K562 (cell line): ENCODE data around the gene PXN. TPM values are rescaled to one million over a fixed set of nuclear protein-coding genes. Genes with fewer than 3 reads are reported as not detected.

ENCODE experiments used
- BDP1 ChIP-seq: IDR thresholded peaks from 3 replicates; pipeline ENCODE4 v1.6.1; 2011; ENCODE audit not compliant: insufficient read length, insufficient read depth
- CEBPG ChIP-seq, 3 experiments: fragments of 200-800 bp in 1 of 3; sonication (Bioruptor generic) in 1 of 3; sonication (generic) in 1 of 3; formaldehyde crosslinking in 1 of 3; IDR thresholded peaks in 2 of 3; conservative IDR thresholded peaks in 1 of 3; 2 replicates each; pipeline versions ENCODE4 v1.6.1 to v1.8.0; 2016 to 2022; ENCODE audit warnings: missing compliant biosample characterization in 2 of 3, missing genetic modification characterization in 2 of 3, mild to moderate bottlenecking in 1 of 3, missing genetic modification reagents in 1 of 3
- GTF2A2 ChIP-seq: IDR thresholded peaks from 2 replicates; pipeline ENCODE4 v1.6.1; 2016; ENCODE audit warnings: mild to moderate bottlenecking, missing genetic modification characterization, missing compliant biosample characterization
- IRF2 ChIP-seq: sonication (generic); formaldehyde crosslinking; IDR thresholded peaks from 2 replicates; pipeline ENCODE4 v1.8.1; 2022; ENCODE audit warnings: mild to moderate bottlenecking, missing genetic modification reagents
- KLF13 ChIP-seq: fragments of 450-650 bp; IDR thresholded peaks from 2 replicates; pipeline ENCODE4 v1.6.1; 2016; ENCODE audit warnings: missing genetic modification characterization, low read depth, mild to moderate bottlenecking, missing compliant biosample characterization, moderate library complexity, borderline replicate concordance
- MTA2 ChIP-seq: fragments of 450-650 bp; IDR thresholded peaks from 2 replicates; pipeline ENCODE4 v1.6.1; 2016; ENCODE audit warnings: low read depth
- MTF1 ChIP-seq: fragments of 250-450 bp; sonication (Bioruptor Pico); IDR thresholded peaks from 2 replicates; pipeline ENCODE4 v1.9.0; 2021; ENCODE audit warnings: moderate library complexity, mild to moderate bottlenecking, inconsistent platforms, borderline replicate concordance
- NFIX ChIP-seq: fragments of 250-450 bp; sonication (Bioruptor Pico); IDR thresholded peaks from 2 replicates; pipeline ENCODE4 v1.4.0; 2020; ENCODE audit warnings: low read depth, mild to moderate bottlenecking, moderate library complexity
- POLR2H ChIP-seq: IDR thresholded peaks from 2 replicates; pipeline ENCODE4 v1.6.1; 2016; ENCODE audit warnings: missing genetic modification characterization, low read depth, mild to moderate bottlenecking, control low read depth, missing compliant biosample characterization, moderate library complexity
- RBM15 ChIP-seq: fragments of 200-400 bp; formaldehyde crosslinking; IDR thresholded peaks from 2 replicates; pipeline ENCODE4 v1.6.1; 2018; ENCODE audit warnings: mild to moderate bottlenecking, low read length, moderate library complexity; ENCODE audit not compliant: insufficient read depth
- RHOXF2B ChIP-seq: fragments of 250-450 bp; sonication (Bioruptor Pico); conservative IDR thresholded peaks from 2 replicates; pipeline ENCODE4 v1.5.1; 2021
- SIX5 ChIP-seq, 2 experiments: IDR thresholded peaks; 2 replicates each; pipeline ENCODE4 v1.6.1; 2011; ENCODE audit warnings: low read length in 2 of 2, borderline replicate concordance in 1 of 2, low read depth in 1 of 2, mild to moderate bottlenecking in 1 of 2, moderate library complexity in 1 of 2; ENCODE audit not compliant: insufficient read depth in 1 of 2
- YBX1 ChIP-seq: fragments of 450-650 bp; IDR thresholded peaks from 2 replicates; pipeline ENCODE4 v1.7.1; 2016; ENCODE audit warnings: mild to moderate bottlenecking
- YY1 ChIP-seq, 3 experiments: IDR thresholded peaks; 2 replicates each; pipeline ENCODE4 v1.6.1; 2011; ENCODE audit warnings: low read length in 2 of 3, mild to moderate bottlenecking in 2 of 3, moderate library complexity in 2 of 3, borderline replicate concordance in 1 of 3, control low read depth in 1 of 3, low read depth in 1 of 3; ENCODE audit not compliant: insufficient read depth in 3 of 3, insufficient replicate concordance in 2 of 3, control insufficient read depth in 1 of 3, insufficient read length in 1 of 3; ENCODE audit errors: extremely low read depth in 1 of 3
- ZEB2 ChIP-seq: fragments of 450-650 bp; IDR thresholded peaks from 2 replicates; pipeline ENCODE4 v1.6.1; 2016
- ZNF146 ChIP-seq: IDR thresholded peaks from one replicate; pipeline ENCODE4 v1.6.1; 2018; ENCODE audit warnings: missing compliant biosample characterization; ENCODE audit not compliant: unreplicated experiment
- ZNF184 ChIP-seq: sonication (generic); formaldehyde crosslinking; IDR thresholded peaks from 2 replicates; pipeline ENCODE4 v1.5.0; 2020; ENCODE audit warnings: missing genetic modification reagents
- ZNF384 ChIP-seq: IDR thresholded peaks from 2 replicates; pipeline ENCODE4 v1.6.1; 2012; ENCODE audit warnings: low read depth, low read length, improper control_type of control experiment
- ZNF408 ChIP-seq: fragments of 250-450 bp; sonication (Bioruptor Pico); IDR thresholded peaks from 2 replicates; pipeline ENCODE4 v1.4.0; 2020; ENCODE audit warnings: low read depth, mild to moderate bottlenecking, moderate library complexity
- ZZZ3 ChIP-seq: fragments of 450-650 bp; IDR thresholded peaks from 2 replicates; pipeline ENCODE4 v1.6.1; 2016; ENCODE audit warnings: antibody characterized with exemption, mild to moderate bottlenecking, moderate library complexity
- polyA plus RNA-seq, 8 experiments: library from polyadenylated mRNA; depleted of rRNA in 4 of 8; stranded (reverse) in 5 of 8; unstranded in 3 of 8; fragments of >200 nt; fragmentation: Nextera tagmentation in 2 of 8; fragmentation: Illumina TruSeq in 1 of 8; extraction: Ambion mirVana in 2 of 8; extraction: Trizol in 1 of 8; gene quantifications; 2 replicates each; pipeline versions ENCODE4 v1.2.1 to v1.2.3, GENCODE V29; 2011 to 2014; ENCODE audit warnings: inconsistent platforms in 1 of 8, missing spikeins in 1 of 8
- total RNA-seq, 7 experiments: library from RNA; depleted of rRNA in 6 of 7; stranded (reverse); fragments of >200 nt in 6 of 7; fragmentation: Illumina TruSeq in 2 of 7; extraction: Trizol in 2 of 7; gene quantifications; 2 replicates each; pipeline versions ENCODE4 v1.2.1 to v1.2.3, GENCODE V29; 2011 to 2021; ENCODE audit warnings: low replicate concordance in 1 of 7
- TF ChIP-seq, protein P1 (sequence below): sonication (generic); formaldehyde crosslinking; IDR thresholded peaks from 2 replicates; pipeline ENCODE4 v1.8.0; 2023; ENCODE audit warnings: mild to moderate bottlenecking, missing genetic modification reagents
- TF ChIP-seq, protein P2 (sequence below): IDR thresholded peaks from 2 replicates; pipeline ENCODE4 v1.6.1; 2011; ENCODE audit warnings: borderline replicate concordance, low read depth, mild to moderate bottlenecking, moderate library complexity, low read length; ENCODE audit not compliant: insufficient read depth, poor library complexity, severe bottlenecking

PXN gene
- total and polyA plus RNA-seq, 9 of the 15 experiments (the other 6 are each of a cell fraction or from before 2014, with no cell fraction given) = 4.0 to 74.1 (median 18.6) TPM

DNA sequence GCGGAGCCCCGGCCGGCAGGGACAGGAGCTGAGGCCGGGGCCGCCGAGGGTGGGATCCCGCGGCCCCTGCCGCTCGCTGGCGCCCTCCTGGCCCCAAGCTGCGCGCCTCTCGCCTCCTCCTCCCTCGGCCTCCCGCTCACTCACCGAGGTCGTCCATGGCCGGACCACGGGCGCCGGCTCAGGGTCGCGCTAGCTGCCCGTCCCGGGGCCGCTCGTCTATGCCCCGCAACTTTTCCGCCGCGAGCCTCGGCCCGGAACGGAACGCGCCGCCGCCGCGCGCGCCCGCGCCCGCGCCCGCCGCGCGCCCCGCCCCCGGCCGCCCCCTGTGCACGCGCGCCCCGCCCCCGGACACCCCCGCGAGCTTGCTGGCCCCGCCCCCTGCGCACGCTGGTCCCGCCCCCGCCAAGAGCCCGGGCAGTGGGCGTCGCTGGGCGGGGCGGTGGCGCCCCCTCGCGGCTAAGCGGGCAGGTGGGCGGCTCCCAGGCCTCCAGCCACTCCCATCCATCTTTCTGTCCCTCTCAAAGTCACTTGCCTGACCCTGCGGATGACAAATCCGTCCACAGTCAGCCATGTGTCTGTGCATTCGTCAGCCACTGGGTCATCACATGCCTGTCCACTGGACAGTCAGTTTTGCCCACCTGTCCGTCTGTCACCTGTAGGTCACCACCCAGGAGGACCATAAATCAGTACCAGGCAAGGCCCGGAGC, at the start of gene PXN (continued):
- no peak for TF ChIP-seq SIX5 (IDR thresholded peaks at IDR 0.05; ENCODE audit: borderline replicate concordance in 1 of 2, insufficient read depth in 1 of 2, low read depth in 1 of 2, low read length in 2 of 2)
- TF ChIP-seq ZNF384 = no peak
- TF ChIP-seq YBX1 = no peak
- TF ChIP-seq KLF13 (tag) = peak; percentile 88; the same call in 1 of the 2 replicates
- no peak for TF ChIP-seq NFIX (CRISPR knock-in tag)
- TF ChIP-seq ZNF184 = no peak
- peak; percentile 65; the same call in 1 of the 2 replicates for TF ChIP-seq ZEB2
- TF ChIP-seq IRF2 (CRISPR knock-in tag) = no peak
- TF ChIP-seq, protein P1, sequence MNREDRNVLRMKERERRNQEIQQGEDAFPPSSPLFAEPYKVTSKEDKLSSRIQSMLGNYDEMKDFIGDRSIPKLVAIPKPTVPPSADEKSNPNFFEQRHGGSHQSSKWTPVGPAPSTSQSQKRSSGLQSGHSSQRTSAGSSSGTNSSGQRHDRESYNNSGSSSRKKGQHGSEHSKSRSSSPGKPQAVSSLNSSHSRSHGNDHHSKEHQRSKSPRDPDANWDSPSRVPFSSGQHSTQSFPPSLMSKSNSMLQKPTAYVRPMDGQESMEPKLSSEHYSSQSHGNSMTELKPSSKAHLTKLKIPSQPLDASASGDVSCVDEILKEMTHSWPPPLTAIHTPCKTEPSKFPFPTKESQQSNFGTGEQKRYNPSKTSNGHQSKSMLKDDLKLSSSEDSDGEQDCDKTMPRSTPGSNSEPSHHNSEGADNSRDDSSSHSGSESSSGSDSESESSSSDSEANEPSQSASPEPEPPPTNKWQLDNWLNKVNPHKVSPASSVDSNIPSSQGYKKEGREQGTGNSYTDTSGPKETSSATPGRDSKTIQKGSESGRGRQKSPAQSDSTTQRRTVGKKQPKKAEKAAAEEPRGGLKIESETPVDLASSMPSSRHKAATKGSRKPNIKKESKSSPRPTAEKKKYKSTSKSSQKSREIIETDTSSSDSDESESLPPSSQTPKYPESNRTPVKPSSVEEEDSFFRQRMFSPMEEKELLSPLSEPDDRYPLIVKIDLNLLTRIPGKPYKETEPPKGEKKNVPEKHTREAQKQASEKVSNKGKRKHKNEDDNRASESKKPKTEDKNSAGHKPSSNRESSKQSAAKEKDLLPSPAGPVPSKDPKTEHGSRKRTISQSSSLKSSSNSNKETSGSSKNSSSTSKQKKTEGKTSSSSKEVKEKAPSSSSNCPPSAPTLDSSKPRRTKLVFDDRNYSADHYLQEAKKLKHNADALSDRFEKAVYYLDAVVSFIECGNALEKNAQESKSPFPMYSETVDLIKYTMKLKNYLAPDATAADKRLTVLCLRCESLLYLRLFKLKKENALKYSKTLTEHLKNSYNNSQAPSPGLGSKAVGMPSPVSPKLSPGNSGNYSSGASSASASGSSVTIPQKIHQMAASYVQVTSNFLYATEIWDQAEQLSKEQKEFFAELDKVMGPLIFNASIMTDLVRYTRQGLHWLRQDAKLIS (CRISPR knock-in tag) = peak; percentile 73; the same call in 1 of the 2 replicates
- no peak for TF ChIP-seq RHOXF2B
- no peak for TF ChIP-seq MTF1 (CRISPR knock-in tag)
- peak in 1 of 3 experiments; percentile 44 for TF ChIP-seq YY1 (IDR thresholded peaks at IDR 0.05; ENCODE audit: borderline replicate concordance in 1 of 3, control insufficient read depth in 1 of 3, extremely low read depth in 1 of 3, insufficient read depth in 3 of 3, insufficient read length in 1 of 3, insufficient replicate concordance in 2 of 3, low read depth in 1 of 3, low read length in 2 of 3)
- TF ChIP-seq GTF2A2 (tag) = no peak
- TF ChIP-seq ZZZ3 = no peak
- TF ChIP-seq, protein P2, sequence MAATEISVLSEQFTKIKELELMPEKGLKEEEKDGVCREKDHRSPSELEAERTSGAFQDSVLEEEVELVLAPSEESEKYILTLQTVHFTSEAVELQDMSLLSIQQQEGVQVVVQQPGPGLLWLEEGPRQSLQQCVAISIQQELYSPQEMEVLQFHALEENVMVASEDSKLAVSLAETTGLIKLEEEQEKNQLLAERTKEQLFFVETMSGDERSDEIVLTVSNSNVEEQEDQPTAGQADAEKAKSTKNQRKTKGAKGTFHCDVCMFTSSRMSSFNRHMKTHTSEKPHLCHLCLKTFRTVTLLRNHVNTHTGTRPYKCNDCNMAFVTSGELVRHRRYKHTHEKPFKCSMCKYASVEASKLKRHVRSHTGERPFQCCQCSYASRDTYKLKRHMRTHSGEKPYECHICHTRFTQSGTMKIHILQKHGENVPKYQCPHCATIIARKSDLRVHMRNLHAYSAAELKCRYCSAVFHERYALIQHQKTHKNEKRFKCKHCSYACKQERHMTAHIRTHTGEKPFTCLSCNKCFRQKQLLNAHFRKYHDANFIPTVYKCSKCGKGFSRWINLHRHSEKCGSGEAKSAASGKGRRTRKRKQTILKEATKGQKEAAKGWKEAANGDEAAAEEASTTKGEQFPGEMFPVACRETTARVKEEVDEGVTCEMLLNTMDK = peak; percentile 61
- no peak for TF ChIP-seq POLR2H (tag)
- TF ChIP-seq MTA2 = no peak
- TF ChIP-seq RBM15 = no peak
- TF ChIP-seq ZNF146 (CRISPR knock-in tag) = no peak
- no peak for TF ChIP-seq ZNF408 (CRISPR knock-in tag)
- no peak for TF ChIP-seq BDP1
- TF ChIP-seq CEBPG (CRISPR knock-in tag; IDR thresholded peaks at IDR 0.05) = no peak
- no peak for TF ChIP-seq CEBPG (tag; conservative IDR thresholded peaks at IDR 0.05 in 1 of 2, IDR thresholded peaks at IDR 0.05 in 1 of 2)
